GM19372 (cell line): Measurements from ENCODE around the gene DCD.
"Not testable (repeated sequence)": the region's sequence is repeated elsewhere in the genome, so short reads cannot be mapped to it uniquely, and the experiment has no call there.

ENCODE experiments used
- ATAC-seq: cut with Tn5 transposase; IDR thresholded peaks from one replicate; pipeline ENCODE4 v1.9.1; 2021; ENCODE audit warnings: mild to moderate bottlenecking, low read depth, moderate library complexity; ENCODE audit not compliant: unreplicated experiment

Gene DCD

DNA sequence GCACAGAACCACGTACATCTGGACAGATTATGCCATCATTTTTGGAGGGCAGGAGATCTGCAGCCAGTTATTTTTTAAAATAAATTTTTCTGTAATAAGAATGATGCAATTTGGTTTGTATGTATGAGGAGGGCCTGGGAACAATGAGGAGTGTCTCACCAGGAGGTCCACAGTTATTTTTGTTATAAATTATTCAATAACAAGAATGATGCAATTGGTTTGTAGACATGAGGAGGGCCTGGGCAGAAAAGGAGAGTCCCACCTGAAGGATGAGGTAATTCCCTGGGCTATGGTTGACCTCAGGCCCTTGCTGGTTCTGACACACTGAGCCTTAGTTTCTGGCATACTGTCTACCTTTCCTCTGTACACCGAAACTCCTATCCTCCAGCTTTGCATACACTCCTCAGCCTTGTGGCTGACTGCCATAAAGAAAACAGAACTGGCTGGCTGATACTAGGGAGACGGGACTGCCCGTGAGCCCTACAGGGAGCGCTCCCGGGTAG lies 9.0 kb upstream of the DCD start:
- ATAC-seq, result no peak

DNA sequence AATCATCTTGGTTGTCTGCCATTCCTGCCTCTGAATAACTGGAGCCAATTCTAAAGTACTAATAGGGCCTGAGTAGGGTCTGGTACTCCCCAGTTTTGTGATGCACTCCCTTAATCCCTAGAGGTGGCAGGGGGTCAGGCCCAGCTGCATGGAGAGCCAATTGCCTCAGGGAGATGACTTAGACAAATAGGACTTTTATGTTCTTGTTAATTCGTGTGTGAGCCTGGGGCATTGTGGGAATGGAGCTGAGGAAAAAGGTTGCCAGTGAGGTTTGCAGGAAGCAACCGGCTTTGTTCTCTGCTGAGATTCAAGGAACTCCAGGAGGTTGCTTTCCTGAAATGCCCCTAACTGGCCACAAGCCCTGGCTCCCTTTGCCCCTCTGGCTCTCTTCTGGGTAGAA lies 6.8 kb upstream of the DCD start:
- ATAC-seq, result no peak

DNA sequence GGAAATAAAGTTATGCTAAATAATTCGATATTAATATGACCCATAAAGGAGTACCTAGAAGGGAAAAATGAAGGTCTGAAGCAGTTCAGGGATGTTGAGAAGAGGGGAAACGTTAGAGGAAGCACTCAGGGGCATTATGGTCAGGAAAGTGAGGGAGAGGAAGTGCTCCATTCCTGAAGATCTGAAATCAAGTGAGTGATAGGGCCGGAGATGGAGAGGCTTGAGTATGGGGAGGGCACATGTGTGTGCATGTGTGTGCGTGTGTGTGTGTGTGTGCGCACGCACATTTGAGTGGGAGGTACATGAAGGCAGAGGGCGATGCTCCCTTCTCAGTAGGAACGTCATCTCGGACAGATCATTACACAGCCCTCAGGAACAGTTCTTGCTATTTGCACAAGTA lies 4.9 kb upstream of the DCD start:
- ATAC-seq, result no peak

DNA sequence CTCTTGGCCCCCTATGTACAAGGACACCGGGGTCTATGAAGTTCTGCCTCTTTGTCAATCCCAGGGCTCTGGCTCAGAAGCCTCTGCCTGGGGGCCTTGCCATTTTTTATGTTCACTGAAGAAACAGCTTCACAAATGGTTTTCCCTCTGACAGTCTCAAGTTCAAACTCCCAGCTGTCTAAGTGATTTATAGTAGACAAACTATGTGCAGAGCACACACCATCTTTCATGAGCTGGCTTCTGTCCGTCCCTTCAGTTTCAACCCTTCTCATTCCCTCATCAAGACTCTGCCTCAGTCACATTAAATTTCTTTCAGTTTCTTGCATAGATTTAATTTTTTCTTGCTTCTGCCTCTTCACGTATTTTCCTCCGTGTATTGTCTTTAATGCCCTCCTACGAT lies 2.7 kb upstream of the DCD start:
- ATAC-seq, result no peak

DNA sequence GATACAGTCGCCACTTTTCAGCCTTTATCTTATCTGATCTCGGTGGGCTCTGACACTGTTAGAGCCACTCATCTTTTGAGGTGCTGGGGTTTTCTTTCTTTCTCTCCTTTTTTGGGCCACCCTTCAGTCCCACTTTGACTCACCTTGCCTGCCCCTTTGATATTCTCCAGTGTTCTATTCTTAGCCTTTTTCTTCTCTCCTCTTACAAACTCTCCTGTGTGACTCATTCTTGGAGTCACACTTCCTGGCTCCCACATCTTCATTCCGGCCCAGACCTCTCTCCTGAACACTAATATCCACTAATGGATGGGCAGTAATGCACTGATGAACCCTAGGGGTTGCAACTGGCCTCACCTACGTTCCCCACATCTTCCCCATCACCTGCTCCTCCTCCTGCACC lies 2.2 kb upstream of the DCD start:
- ATAC-seq, result no peak

DNA sequence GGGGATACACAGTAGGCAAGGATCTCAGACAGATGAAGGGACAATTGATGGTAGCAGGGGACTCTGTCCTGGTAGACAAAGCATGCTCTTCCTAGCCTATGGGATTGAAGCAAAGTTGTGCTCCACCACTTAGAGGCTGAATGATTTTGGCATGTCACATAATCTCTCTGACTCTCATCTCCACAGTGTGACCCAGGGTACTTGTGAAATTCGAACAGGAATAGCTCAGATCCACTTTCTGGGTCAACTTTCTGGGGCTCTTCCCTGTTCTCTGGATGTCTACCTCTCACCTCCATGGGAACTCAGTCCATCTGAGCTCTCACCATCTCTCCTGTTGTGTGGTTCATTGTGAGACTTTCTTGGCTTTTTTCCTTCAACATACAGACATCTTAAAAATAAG lies 1.7 kb upstream of the DCD start:
- no peak for ATAC-seq

DNA sequence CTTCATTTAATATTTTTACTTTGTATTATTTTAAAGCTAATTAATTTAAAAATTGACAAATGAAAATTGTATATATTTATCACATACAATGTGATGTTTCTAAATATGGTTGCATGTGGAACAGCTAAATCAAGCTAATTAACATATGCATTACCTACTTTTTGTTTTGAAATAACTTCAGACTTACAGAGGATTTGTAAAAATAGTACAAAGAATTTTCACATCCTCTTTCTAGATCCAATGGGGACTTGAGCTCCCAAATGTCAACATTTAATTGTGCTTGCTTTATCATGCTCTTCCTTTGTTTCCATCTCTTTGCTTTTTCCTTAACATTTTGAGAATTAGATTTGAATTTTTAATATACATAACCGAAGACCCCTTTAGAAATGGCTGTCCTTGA lies 6.6 kb downstream of the DCD start:
- ATAC-seq, result no peak

DNA sequence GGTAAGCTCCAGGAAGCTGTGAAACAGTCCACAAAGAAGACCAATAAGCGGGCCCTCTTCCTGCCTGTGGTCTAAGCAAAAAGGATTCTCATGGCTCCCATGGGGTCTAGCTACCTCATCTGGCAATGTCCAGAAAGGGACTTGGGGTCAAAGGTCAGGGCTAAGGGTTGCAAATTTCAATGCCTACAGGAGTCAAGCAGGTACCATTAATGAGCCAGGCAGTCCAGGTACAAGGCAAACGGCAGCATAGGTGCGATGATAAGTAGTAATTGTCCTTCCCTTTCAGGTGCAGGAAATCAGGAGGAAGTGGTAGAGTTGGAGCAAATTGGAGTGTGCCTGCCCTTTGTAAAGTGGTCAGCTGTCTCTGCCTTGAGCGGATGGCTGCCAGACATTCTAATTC lies 7.1 kb downstream of the DCD start:
- no peak for ATAC-seq

DNA sequence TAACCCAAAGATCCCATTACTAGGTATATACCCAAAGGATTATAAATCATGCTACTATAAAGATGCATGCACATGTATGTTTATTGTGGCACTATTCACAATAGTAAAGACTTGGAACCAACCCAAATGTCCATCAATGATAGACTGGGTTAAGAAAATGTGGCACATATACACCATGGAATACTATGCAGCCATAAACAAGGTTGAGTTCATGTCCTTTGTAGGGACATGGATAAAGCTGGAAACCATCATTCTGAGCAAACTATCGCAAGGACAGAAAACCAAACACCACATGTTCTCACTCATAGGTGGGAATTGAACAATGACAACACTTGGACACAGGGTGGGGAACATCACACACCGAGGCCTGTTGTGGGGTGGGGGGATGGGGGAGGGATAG lies 9.1 kb downstream of the DCD start:
- not testable (repeated sequence) for ATAC-seq

DNA sequence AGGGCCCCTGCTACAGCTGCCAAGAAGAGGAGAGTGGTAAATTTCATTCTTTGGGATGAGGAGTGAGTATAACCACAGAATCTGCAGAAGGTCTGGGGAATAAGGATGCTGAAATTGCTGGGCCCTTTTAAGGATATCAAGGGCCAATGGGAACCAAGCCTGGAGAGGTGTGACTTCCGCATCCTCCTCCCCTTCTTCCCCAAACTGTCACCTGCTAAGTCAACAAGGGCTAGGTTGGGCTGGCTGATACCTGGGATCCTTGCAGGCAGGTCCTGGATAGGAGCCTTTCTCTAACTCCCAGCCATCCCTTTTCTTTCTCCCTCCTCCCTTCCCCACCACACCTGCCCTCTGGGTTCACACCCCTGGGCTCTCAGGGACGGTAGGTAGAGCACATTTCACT lies 13.4 kb downstream of the DCD start, which contains the start of gene LACRT:
Gene LACRT (minus strand): TSS at position 101 of the 400 bp plus-strand sequence. CDS start 54 bp downstream, at position 47.
- ATAC-seq, result no peak

DNA sequence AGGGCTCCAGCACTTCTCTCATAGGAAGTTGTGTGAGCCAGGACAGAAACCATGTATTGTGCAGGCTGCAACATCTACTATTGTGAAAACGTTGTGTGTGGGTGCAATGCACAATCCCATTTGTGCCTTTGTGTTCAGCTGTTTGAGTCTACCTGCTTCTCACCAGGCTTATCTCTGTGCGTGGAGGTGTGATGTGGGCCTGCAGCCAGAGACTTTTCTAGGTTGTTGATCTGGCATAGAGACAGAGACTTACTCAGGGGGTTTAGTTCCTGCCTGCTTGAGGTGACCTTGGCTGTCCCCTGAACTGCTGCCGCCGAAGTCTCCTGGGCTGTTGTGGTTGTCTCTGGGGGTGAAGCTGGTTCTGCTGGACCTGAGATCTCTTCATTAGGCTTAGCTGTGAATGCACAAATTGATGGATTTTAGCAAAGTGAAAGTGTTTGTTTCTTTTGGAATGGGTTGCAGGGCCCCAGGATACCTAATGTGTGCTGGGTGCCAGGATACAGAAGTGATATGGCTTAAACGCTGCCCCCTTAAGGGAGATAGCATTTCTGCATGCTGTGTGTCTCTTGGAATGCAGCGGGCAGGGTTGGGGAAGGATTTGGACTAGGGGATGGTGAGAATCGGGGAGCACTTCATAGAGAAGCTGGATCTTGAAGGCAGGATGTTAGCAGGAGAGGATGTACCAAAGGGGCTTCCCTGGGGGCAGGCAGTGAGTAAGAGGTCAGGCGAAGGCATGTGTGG lies 16.0 kb downstream of the DCD start:
- no peak for ATAC-seq

DNA sequence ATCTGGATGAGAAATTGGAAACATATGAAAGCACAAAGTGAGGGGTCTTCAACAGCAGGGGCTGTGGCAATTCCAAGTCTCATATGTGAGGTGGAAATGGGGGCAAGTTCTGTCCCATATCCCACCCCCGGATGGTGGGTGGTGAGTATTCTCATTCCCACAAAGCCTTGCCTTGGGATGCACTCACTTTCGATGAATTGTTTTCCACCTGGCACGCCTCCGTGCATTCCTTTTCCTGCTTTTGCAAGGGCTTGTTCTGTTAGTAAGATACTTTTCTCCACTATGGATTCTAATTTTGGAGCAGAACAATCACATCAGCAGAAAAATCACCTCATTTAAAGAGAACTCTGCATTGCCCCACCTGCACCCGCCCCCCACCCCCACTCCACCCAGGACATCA lies 16.6 kb downstream of the DCD start:
- no peak for ATAC-seq

DNA sequence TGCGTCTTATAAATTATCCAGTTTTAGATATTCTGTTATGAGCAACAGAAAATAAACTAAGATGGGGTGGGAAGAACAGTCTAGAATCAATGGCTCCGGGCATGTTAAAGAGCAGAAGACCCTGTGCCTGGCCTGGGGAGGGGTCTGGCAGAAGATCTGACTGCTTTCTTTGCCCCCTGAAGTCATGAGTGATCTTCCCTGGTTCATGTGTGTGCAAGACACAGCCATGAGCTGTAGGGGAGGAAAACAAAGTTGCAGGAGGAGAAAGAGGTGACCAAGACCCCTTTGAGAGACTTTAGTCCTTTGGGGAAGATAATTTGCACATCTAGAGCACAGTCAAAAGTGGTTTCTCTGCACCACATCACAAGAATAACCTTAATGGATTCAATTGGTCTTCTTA lies 18.2 kb downstream of the DCD start:
- ATAC-seq, result no peak

DNA sequence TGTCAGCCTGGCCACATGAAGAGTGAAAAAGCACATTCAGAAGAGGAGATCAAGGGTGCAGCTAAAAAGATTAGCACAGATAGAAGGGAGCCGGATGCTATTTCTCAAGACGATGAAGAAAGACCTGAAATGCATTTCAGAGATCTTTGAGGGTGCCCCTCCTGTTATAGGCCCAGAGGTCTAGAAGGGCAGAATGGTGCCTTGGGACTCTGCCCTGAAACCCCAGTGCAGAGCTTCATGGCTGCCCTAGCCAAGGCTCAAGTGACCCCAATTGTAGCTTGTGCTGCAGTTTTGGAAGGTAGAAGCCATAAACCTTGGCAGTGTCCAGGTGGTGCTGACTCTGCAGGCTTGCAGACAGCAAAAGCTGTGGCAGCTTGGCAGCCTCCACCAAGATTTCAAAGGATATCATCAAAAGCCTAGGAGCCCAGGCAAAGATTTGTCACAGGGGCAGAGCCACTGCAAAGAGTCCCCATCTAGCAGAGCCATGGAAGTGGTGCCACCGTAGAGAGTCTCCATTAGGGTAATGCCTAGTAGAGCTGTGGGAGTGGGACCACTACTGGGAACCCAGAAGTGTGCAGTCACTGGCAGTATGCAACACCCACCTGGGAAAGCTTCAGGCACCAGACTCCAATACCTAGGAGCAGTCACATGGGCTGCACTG lies 19.8 kb downstream of the DCD start:
- no peak for ATAC-seq

DNA sequence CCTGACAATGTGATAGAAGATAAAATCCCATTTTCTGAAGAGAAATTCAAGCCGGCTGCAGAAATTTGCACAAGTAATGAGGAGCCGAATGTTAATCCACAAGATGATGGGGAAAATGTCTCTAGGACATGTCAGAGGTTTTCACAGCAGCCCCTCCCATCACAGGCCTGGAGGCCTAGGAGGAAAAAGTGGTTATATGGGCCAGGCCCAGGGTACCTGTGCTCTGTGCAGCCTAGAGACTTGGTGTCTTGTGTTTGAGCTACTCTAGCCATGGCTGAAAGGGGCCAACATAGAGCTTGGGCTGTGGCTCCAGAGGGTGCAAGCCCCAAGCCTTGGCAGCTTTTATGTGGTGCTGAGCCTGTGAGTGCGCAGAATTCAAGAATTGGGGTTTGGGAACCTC lies 20.9 kb downstream of the DCD start:
- no peak for ATAC-seq

DNA sequence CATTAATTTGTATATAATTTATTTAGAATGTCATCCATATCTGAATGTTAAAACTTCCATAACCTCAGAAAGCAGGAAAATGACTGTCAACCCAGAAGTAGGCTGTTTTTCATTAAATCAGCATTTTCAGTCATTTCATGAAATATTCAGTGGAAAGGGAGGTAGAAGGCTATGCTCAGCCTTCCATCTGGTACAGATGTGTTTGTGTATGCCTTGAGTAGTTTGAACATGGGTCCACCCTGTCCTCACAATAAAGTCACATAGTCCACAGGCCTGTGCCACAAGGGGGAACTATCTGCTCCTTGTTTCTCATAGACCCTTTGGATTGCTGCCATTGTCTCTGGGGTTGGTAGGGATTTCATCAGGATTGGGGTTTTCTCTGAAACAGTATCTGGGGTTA lies 22.6 kb downstream of the DCD start:
- ATAC-seq, result no peak

DNA sequence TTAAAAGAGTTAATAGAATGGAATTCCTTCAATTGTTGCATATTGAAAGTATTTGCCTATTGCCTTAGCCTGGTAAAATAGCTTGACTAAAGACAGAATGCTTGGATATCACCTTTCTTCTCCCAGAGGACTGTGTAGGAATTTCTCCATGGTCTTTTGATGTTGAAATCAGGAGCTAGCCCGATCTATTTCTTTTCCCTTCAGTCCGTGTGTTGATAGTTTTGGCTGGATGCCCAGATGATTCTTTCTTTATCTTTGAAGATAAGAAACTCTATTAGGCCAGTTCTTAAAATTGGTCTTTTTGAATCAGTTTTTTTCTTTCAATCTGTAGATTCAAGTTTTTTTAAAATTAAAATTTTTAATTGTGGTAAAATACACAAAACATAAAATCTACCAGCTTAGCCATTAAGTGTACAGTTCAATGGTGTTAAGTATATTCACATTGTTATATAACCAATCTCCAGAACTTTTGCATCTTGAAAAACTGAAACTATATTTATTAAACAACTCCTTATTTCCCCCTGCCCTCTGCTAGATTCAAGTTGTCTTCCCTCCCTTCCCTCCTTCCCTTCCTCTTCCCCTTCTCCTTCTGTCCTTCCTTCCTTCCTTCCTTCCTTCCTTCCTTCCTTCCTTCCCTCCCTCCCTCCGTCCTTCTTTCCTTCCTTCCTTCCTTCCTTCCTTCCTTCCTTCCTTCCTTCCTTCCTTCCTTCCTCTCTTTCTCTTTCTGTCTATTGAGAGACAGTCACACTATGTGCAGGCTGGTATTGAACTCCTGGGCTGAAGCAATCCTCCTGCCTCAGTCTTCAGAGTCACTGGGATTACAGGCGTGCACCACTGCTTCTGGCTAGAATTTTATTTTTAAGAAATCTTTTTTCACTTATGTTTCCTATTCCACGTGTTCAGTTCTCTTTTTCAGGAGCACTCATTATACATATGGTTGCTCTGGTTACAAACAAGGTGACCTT lies 23.6 kb downstream of the DCD start:
- no peak for ATAC-seq

DNA sequence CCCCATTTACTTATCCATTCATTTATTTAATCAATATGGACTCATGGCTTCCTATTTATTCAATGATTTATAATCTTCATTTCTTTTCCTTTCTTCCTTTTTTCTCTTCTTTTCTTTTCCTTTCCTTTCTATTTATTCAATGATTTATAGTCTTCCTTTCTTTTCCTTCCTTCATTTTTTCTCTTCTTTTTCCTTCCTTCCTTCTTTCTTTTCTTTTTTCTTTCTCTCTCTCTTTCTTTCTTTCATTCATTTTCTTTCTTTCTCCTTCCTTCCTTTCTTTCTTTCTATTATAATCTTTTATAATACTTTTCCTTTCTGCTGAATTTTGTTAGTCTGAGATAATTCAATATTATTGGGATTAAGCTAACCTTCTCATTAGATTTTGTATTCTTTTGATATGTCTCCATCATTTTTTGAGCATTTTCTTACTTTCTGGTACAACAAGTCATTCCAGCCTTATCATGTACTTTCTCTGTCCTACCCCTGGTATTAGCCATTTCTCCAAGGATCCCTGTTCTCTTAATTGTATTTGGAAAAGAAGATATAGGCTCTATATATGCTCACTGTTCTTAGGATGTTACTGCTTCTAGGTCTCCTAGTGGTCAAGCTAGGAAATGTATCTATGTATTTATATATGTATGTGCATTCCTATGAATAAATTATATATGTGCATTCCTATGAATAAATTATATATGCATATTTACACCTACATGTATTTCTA lies 25.5 kb downstream of the DCD start:
- no peak for ATAC-seq

DNA sequence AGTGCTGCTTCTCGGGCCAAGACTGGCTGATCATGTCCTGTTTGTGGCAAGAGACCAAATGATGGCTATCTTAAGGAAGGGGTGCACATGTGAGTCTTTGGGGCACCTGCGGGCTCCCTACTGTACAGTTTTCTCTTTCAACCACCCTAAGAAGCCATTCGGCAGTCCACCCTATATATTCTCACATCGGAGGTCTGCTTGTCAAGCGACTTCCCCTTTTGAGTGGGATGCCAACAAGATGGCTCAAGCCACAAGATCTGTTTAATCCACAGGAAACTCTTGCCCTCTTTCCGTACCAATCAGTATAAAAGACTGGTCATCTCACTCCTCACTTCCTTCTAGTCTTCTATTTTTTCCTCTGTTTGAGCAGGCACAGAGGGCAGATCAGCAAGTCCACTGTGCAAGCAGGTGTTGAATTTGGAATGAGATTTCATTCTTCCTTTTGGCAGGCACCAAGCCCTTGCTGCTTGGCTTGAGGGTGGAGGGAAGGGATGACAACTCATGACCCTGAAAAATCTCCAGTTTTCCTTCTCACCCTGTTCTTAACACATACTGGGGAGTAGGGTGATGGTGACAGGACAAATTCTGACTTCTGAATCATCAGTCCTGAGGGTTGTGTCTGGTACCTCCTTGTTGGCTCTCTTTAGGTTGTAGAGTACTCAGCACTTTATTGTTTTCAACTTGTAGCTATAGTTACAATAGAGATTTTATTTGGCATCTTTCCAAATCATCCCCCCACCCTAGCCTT lies 31.1 kb downstream of the DCD start:
- no peak for ATAC-seq
